Measurements from ENCODE around the gene FUT4.
"Not testable (repeated sequence)": the region's sequence is repeated elsewhere in the genome, so short reads cannot be mapped to it uniquely, and the experiment has no call there.

FUT4 gene, protein sequence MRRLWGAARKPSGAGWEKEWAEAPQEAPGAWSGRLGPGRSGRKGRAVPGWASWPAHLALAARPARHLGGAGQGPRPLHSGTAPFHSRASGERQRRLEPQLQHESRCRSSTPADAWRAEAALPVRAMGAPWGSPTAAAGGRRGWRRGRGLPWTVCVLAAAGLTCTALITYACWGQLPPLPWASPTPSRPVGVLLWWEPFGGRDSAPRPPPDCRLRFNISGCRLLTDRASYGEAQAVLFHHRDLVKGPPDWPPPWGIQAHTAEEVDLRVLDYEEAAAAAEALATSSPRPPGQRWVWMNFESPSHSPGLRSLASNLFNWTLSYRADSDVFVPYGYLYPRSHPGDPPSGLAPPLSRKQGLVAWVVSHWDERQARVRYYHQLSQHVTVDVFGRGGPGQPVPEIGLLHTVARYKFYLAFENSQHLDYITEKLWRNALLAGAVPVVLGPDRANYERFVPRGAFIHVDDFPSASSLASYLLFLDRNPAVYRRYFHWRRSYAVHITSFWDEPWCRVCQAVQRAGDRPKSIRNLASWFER

DNA sequence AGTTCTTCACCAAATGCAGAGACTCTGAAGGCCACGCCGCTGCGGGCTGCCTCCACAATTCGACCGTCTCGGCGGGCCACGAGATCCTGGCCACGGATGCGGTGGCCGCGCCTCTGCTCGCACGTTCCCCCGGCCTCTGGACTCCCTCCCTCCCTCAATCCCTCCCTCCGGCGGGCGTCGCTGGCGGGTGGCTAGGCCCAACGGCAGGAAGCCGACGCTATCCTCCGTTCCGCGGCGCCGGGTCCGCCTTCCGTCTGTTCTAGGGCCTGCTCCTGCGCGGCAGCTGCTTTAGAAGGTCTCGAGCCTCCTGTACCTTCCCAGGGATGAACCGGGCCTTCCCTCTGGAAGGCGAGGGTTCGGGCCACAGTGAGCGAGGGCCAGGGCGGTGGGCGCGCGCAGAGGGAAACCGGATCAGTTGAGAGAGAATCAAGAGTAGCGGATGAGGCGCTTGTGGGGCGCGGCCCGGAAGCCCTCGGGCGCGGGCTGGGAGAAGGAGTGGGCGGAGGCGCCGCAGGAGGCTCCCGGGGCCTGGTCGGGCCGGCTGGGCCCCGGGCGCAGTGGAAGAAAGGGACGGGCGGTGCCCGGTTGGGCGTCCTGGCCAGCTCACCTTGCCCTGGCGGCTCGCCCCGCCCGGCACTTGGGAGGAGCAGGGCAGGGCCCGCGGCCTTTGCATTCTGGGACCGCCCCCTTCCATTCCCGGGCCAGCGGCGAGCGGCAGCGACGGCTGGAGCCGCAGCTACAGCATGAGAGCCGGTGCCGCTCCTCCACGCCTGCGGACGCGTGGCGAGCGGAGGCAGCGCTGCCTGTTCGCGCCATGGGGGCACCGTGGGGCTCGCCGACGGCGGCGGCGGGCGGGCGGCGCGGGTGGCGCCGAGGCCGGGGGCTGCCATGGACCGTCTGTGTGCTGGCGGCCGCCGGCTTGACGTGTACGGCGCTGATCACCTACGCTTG is at the start of gene FUT4:
TSS of gene FUT4 (plus strand) at position 227 of the 951 bp plus-strand sequence. CDS start at position 440, 213 bp downstream.
- no peak for DNase-seq

GRCh38 chr11:94494126-94494680 is 49.5 kb upstream of the FUT4 start:
- DNase-seq = no peak

DNA sequence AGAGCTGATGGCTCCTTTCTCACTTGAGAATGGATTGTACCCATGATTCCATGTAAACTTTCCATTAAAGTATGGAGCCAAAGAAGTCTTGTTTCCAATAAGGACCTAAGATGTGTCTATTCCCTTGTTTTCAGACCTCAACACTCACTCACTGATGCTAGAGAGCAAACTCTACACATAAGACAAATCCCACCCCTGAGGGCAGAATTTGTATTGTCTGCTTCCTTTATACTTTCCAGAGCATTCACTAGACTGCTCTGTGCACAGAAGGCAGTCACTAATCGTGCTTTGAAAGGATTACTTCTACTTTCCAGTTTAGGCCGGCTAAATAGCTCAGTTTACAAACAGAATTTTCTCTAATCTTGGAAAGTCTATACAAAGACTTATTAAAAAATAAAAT is 43.5 kb upstream of the FUT4 start:
- no peak for DNase-seq

GRCh38 chr11:94501522-94501921 is 42.2 kb upstream of the FUT4 start:
- DNase-seq = no peak

DNA sequence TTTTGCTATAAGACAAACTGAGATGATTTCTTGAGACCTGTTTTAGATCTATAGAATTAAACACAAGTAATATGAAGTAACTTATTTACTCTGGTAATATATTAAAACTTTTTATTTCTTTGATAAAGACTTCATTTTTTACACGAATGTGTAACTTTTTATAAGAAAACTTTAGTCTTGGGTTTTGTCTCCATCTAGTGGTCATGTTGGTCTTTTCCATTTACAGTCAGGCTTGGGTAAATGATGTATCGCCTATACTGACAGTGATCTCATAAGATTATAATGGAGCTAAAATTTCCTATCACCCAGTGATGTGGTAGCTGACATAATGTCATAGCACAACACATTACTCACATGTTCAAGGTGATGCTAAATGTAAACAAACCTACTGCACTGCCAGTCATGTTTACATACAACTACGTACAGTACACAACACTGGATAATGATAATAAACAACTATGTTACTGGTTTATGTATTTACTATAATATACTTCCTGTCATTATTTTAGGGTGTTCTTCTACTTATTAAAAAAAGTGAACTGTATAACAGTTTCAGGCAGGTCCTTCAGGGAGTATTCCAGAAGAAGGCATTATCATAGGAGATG is 38.9 kb upstream of the FUT4 start:
- no peak for DNase-seq

- DNase-seq = not testable (repeated sequence)
Observed at GRCh38 chr11:94506513-94506912, 37.2 kb upstream of the FUT4 start.

DNA sequence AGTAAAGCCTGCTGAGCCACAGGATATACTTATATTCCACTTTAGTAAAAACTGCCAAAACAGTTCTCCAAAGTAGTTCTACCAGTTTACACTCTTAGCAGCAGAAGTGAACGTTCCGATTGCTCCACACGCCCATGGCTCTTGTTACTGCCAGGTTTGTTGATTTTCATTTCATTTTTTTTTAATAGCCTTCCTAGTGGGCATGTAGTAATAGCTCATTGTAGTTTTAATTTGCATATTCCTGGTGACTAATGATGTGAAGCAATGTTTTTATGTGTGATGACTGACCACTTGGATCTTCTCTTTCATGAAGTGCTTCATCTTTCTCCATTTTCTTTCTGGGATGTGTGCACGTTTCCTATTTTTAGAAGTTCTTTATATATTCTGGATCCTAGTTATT is 36.2 kb upstream of the FUT4 start:
- no peak for DNase-seq

DNA sequence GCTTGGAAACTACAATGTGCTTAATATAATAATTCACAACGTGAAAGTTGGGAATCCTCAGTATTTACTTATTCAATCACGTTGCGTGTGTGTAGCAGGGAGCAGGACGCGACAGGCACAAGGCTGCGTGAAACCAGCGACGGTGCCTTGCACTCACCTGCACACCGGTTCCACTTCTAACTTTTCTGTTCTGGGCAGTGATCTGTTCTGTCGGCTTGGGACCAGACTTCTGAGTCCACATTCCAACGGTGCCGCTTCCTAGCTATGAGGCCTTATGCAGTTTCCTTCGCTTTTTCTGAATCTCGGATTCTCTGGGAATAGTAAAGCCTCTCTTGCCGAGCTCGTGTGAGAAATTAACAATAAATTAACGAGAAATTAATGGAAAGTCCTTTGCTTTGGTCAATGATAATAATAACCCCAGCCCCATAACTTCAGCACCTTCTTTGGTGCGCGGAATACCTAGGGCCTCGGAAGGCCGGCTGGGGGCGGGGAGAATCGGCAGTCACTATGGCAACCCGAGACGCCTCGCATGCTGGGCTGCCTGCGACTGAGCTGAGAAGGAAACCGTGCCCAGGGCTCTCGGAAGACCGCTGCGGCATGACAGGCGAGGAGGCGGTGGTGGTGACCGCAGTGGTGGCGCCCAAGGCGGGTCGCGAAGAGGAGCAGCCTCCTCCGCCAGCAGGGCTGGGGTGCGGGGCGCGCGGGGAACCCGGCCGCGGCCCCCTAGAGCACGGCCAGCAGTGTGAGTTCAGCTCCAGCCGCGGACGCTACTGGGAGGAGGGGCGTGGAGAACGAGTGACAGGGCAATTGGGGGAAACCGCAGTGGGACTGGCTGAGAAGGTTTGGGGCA is 31.6 kb upstream of the FUT4 start, which contains the start of gene C11orf97:
TSS of gene C11orf97 (plus strand) at position 530 of the 850 bp plus-strand sequence. CDS start at position 598, 68 bp downstream.
- DNase-seq = no peak

DNA sequence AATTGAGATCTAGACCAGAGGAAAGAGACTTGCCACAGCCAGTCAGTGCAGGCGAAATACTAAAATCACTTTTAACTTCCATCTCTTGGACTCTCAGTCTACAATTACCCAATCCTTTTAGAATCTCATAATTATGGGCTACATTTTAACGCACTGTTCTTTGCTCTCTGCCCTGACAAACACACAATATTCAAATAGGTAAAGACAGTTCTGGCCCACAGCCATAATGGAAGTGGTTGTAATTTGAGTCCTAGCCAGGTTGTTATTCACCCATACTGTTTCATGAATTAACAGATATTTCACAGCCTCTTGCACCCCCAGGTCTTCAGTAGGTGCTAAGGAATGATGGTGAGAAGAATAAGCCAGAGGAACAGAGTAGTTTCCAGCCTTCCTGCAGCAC is 30.6 kb upstream of the FUT4 start:
- DNase-seq = peak; percentile 18

DNA sequence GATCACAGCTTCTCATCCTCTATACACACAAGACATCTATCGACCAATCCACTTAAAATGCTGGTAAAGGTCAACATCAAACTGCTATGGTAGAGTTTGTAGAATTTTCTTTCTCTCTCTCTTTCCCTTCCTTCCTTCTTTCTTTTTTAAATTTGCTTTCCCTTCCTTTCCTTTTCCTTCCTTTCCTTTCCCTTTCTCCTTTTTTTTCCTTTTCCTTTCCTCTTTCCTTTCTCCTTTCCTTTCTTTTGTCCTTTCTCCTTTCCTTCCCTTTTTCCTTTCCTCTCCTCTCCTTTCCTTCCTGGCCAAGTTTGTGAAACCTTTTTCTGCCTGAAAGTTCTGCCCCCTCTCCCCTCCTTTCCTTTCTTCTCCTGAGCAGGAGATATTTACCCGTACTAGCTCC is 28.3 kb upstream of the FUT4 start:
- no peak for DNase-seq

DNA sequence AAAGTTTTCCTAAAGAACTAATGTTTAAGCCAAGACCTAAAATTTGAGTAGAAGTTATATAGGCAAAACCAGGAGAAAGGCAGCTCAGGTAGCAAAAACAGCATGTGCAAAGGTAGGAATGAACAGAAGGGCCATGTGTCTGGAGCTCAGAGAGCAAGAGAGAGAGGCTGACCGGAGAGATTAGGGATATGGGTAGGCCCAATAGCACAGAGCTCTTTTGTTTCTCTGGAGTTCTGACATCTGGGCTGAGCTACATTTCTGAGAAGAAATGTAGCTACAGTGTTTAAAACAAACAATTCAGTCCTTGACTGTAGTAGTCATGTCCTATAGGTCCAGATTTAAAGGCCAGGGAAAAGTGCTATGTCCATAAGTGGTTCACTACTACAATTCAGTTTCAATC is 27.0 kb upstream of the FUT4 start:
- no peak for DNase-seq

DNA sequence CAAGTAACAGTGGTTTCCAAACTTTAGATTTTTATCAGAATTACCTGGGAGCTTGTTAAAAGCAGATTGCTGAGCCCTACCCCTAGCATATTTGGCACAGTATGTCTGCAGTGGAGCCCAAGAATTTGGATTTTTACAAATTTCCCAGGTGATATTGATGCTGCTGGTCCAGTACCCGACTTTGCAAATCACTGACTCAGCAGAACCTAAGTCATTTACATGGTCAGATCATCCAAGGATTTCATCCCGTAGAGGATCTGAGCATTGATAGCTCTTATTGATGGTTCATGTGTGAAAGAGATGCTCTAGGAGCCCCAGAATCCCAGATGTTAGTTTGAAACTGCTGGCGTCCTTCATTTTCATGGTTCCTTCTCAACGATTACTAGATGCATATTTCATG is 25.4 kb upstream of the FUT4 start:
- DNase-seq = no peak

- DNase-seq = peak; percentile 22
Observed at GRCh38 chr11:94519478-94520084, 24.1 kb upstream of the FUT4 start.

DNA sequence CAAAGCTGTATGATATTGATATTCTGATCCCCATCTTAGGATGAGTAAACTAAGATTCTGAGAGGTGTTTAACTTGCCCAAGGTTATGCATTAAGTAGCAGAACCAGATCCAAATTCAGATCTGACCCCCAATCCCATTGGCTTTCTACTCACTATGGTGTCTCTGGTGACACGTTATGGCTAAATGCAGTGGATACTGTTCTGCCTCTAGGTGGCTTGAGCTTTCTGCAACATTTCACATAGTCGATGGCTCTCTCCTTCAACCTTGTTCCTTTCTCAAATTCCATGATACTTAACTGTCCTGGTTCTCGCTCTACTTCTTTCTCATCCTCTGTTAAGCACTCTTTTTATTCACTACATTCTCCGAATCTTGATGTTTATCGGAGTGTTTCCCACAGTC is 22.0 kb upstream of the FUT4 start:
- DNase-seq = no peak

DNA sequence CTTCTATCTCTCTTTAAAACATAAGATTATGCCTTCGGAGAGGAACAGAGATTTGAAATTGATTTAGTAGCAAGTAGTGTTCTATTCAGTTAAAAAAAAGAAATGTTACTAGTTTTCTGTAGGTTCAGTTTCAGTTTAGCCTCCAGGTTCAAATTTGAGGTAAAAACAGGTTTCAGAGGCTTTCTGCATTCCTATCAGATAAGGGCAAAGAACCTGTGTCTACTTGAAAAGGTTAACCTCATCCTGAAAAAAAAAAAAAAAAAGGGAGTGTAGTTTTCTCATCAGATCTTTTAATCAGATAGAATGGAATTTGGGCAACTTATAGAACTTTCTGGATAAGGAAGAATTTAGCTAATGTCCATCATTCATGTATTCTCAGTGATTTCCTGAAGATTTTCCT is 19.4 kb upstream of the FUT4 start:
- no peak for DNase-seq

DNA sequence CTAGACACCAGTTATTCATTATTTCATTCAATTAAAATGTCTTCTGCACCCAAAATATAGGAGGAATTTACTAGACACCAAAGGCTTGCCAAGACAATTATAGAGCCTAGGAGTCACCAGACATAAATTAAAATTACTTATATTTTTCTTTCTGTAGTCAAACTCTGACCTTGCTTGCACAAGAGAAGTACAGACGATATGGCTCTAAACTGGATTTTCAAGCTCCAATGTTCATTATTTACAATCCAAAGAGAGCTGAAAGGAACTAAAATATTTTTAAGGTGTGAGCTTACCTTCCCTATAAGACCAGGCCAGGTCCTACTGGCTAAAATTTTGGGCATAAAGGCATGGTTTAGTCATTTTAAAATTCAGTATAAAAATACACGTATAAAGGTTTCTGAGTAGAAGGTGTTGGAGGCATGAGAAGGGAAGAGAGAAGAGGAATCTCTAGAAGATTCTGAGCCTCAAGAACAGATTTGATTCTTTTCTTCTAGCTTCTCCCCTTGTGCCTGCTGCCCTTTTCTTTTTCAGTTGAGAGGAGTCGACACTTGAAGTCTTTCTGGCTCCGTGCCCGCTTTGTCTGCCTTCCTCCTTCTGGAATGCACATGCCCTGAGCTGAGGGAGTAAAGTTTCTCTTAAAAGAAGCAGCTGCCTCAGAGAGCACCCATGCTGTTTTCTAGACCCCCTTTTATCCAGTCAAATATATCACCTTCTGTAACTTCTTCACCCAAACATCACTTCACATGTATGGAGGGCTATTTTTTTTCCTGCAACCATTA is 18.0 kb upstream of the FUT4 start:
- no peak for DNase-seq

GRCh38 chr11:94526645-94527438 is 16.9 kb upstream of the FUT4 start:
- DNase-seq = no peak

DNA sequence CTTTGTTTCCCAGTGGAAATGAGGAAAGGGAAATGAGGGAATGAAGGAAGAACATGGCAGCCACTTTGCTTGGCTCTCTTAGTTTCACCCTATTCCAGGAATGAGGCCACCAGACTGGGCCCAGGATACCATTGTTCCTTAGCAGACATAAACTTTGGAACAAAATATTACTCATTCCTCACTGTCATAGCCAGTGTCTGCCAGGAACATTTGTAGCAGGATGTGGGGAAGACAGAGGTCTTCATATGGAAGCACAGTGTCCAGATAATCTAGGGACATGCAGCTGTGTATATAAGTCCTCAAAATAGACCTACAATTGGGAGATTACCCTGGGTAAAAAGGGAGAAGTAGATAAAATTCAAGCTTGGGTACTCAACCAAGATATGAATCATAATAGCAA is 15.2 kb upstream of the FUT4 start:
- DNase-seq = no peak

- DNase-seq = no peak
Observed at GRCh38 chr11:94532211-94532610, 11.5 kb upstream of the FUT4 start.

DNA sequence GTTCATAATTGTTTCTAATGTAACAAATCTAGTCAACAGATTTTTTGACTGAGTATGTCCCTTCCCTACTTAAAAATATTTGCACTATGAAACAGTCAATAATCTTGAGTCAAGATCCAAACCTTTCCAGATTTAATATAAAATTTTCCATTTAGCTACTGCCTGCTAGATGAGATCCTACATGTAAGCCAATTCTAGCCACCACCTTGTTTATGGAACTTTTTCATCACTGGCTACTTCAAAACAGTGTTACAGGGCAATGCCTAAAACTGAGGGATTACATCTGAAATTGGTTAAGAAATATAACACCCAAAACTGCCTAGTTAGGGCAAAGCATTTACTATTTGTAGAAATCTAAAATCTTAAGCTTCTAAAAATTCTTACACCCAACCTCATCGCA is 10.5 kb upstream of the FUT4 start:
- DNase-seq = no peak
